Myocyte (in vitro differentiated cells): ENCODE results near the gene TBC1D28. TPM values are rescaled to one million over a fixed set of nuclear protein-coding genes. Genes with fewer than 3 reads are reported as not detected.
A peak's percentile ranks its signal among the peaks of the same experiment; 100 is the strongest.
"Not testable (repeated sequence)": the region's sequence is repeated elsewhere in the genome, so short reads cannot be mapped to it uniquely, and the experiment has no call there.

Experiments
- DNase-seq: peaks from one replicate; pipeline ENCODE4 v3.0.0-alpha.2; 2012; ENCODE audit warnings: low read depth
- polyA plus RNA-seq: library from polyadenylated mRNA; unstranded; fragments of >200 nt; gene quantifications from one replicate; pipeline ENCODE4 v1.2.1, GENCODE V29; 2012; ENCODE audit warnings: missing spikeins
- total RNA-seq: library from RNA; depleted of rRNA; stranded (reverse); fragments of >200 nt; gene quantifications from 2 replicates; pipeline ENCODE4 v1.2.3, GENCODE V29; 2014

The TBC1D28 gene
- total RNA-seq, result not detected in 2 replicates
- polyA plus RNA-seq, result not detected

DNA sequence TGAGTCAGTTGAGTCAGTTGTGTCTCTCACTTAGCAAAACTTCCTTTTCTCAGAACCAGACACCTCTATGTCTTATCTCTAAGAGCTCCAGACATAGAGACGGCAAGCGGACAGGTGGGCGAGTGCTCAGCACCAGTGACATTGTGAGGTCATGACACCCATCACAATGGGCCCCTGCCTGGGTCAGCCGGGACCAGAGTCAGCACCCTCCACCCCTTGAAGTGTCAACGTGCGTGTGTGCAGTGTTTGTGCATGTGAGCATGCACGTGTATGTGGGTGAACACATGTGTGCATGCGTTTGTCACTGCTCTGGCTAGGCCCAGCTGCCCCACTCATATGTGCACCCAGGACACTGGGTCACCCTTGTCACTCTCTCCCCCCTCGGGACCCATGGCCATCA is at the start of gene TBC1D28:
Gene TBC1D28, minus strand, starts transcription at position 101 of the 400 bp plus-strand sequence. CDS start 3,039 bp downstream, outside the sequence.
- not testable (repeated sequence) for DNase-seq

GRCh38 chr17:18682668-18683067 is 38.5 kb upstream of the TBC1D28 start:
- not testable (repeated sequence) for DNase-seq

GRCh38 chr17:18681767-18682571 is 37.8 kb upstream of the TBC1D28 start, which contains the start of gene FOXO3B:
TSS of gene FOXO3B (minus strand) at chr17:18682314. CDS start at chr17:18681651, 663 bp downstream.
- peak; percentile 99 for DNase-seq

GRCh38 chr17:18677381-18677780 is 33.2 kb upstream of the TBC1D28 start:
- DNase-seq, result not testable (repeated sequence)

DNA sequence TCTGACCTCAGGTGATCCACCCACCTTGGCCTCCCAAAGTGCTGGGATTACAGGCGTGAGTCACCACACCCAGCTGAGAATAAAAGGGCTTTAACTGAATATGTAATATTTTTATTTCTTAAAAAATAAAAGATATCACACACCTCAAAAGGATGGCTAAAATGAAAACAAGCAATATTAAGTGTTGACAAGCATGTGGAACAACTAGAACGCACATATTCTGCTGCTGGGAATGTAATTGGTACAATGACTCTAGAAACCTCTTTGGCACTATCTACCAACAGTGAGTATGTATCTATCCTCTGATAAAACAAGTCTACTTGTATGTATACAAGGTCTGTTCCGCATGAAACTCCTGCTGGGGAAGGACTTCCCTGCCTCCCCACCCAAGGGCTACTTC is 32.7 kb upstream of the TBC1D28 start:
- DNase-seq, result not testable (repeated sequence)

GRCh38 chr17:18672395-18673227 is 28.4 kb upstream of the TBC1D28 start:
- DNase-seq, result not testable (repeated sequence)

GRCh38 chr17:18668625-18669024 is 24.4 kb upstream of the TBC1D28 start:
- not testable (repeated sequence) for DNase-seq

- DNase-seq, result not testable (repeated sequence)
Measured at GRCh38 chr17:18667535-18667934, 23.3 kb upstream of the TBC1D28 start.

GRCh38 chr17:18666326-18666725 is 22.1 kb upstream of the TBC1D28 start:
- not testable (repeated sequence) for DNase-seq

GRCh38 chr17:18661924-18662624 is 17.9 kb upstream of the TBC1D28 start:
- not testable (repeated sequence) for DNase-seq

DNA sequence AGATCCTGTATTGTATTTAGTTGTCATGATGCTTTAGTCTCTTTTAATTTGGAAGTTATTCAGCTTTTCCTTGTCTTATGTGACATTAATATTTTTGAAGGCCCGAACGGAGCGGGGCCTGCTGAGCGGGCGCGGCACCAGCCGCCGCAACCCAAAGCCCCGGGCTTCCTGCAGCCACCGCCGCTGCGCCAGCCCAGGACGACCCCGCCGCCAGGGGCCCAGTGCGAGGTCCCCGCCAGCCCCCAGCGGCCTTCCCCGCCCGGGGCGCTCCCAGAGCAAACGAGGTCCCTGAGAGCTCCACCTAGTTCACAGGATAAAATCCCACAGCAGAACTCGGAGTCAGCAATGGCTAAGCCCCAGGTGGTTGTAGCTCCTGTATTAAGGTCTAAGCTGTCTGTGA is 5.9 kb upstream of the TBC1D28 start:
- not testable (repeated sequence) for DNase-seq

- DNase-seq, result not testable (repeated sequence)
Measured at GRCh38 chr17:18643124-18643523, 1.1 kb downstream of the TBC1D28 start.

GRCh38 chr17:18638357-18638756 is 5.8 kb downstream of the TBC1D28 start:
- not testable (repeated sequence) for DNase-seq

DNA sequence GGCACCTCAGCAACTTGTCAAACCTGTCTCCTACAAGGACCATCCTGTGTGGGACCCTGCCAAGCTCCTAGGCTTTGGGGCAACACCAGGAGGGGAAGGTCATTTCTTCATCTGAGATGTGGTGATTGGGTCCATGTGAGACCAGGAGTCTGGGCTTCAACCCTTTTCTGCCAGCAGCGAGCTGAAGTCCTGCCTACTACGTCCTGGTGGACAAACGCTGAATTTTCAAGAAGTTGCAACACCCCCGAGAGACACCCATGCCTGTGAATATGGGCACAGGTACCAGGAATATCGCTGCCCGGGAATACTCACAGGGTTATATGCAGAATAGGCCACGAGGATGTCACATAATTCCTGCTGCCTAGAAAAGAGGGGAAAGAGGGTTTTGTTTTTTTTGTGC is 8.0 kb downstream of the TBC1D28 start:
- not testable (repeated sequence) for DNase-seq

DNA sequence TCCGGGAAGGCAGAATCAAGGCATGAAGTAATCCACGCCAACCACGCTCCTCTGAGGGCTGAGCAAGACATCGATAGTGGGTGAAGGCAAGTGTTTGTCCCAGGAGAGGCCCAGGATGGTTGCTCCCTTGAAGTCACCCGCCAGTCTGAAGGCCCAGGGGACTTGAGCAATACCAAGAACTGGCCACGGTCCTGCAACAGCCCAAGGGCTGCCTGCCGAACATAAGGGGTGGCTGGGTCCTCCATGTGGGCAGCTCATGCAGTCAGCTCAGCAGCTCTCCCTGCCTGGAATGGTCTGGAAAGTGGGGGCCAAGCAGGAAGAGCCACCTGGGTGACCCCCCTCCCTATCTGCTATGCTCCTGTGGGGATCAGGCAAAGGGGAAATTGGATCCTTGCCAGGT is 8.4 kb downstream of the TBC1D28 start:
- not testable (repeated sequence) for DNase-seq

GRCh38 chr17:18634550-18635263 is 9.5 kb downstream of the TBC1D28 start:
- not testable (repeated sequence) for DNase-seq

DNA sequence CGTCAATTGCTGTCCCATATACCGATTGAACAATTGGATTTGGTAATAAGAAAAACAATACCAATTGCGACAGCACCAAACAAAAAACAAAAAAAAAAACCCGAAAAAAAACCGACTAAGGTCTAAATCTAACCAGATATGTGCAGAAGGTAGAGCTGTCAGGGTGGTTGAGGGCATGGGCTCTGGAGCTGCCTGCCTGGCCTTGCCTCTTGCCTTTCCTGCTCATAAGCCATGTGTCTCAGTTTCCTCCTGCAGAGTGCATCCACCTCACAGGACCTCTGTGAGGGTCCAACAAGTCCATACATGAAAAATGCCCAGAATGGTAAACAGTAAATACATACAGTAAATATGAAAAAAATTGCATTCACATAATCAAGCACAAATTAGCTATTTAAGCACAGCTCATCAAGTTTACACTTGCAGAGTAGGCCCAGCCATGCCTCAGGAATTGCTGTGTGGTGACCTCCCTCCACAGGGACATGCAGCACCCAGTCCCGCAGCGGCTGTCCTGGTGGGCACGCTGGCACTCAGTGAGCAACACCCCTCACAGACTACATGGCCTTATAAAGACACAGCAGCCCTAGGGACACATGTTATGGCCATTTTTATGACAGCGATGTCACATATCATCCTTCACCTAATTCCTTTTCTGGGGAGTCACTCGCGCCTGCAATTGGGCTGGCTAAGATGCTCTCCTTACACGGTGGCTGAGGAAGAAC is 17.9 kb downstream of the TBC1D28 start:
- no peak for DNase-seq

DNA sequence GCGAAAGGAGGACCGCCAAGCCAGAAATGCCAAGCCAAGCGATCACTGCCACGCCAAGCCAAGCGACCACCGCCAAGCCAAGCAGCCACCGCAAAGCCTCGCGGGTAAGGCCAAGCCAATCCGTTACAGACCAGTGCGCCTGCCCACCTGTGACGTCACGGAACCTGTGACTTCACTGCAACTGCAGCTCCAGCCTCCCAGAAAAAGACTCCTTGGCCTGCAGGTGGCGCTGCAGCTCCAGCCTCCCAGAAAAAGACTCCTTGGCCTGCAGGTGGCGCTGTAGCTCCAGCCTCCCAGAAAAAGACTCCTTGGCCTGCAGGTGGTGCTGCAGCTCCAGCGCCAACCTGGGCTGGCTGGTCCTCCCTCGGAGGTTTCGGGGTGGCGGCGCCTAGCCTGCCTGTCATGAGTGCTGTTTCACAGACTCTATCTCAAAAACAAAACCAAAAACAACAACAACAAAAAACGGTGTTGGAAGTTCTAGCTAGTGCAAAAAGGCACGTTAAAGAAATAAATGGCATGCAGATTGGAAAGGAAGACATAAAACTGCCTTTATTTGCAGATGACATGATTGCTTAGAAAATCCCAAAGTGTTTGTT is 18.6 kb downstream of the TBC1D28 start:
- DNase-seq, result peak; percentile 84

- DNase-seq, result peak; percentile 19
Measured at GRCh38 chr17:18624862-18625501, 19.2 kb downstream of the TBC1D28 start.
